GM13977 (cell line): Measurements from ENCODE around the gene HNRNPA3.
"Not testable (repeated sequence)": the region's sequence is repeated elsewhere in the genome, so short reads cannot be mapped to it uniquely, and the experiment has no call there.

Experiments
- DNase-seq: peaks from one replicate; pipeline ENCODE4 v3.0.0; 2012; ENCODE audit warnings: low spot score
- in situ Hi-C: fragments of 300-500 bp; cut with MboI; formaldehyde crosslinking; loops from one replicate; pipeline ENCODE4 v1.12.0; 2022; ENCODE audit warnings: low sequenced_read_pairs, low pct_unique_long_range_greater_than_20kb, mixed read lengths, inconsistent platforms; ENCODE audit not compliant: unreplicated experiment
- TF ChIP-seq, protein P1 (sequence below): IDR thresholded peaks from 2 replicates; pipeline ENCODE4 v1.5.1; 2012; ENCODE audit warnings: mild to moderate bottlenecking, control low read depth; ENCODE audit not compliant: insufficient read depth; ENCODE audit errors: extremely low read depth, missing control alignments

The HNRNPA3 gene

DNA sequence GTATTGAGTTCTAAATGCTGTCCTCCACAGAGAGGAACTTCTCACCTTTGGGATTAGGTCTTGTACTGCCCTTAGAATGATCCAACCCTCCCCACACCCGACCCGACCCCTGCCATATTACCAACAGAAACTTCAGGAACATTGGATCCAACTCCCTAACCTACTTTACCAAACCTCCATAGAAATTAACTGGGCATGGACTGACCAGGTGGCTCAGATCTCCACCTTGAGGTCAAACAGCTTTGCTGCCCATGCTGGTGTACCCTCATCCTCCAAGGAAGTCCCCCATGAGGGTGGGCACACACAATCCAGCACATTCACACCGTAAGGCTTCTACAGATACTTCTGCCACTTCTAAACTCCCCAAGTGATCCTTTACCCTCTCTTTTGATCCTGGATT is 30.5 kb downstream of the HNRNPA3 start:
- DNase-seq = no peak
- TF ChIP-seq, protein P1, sequence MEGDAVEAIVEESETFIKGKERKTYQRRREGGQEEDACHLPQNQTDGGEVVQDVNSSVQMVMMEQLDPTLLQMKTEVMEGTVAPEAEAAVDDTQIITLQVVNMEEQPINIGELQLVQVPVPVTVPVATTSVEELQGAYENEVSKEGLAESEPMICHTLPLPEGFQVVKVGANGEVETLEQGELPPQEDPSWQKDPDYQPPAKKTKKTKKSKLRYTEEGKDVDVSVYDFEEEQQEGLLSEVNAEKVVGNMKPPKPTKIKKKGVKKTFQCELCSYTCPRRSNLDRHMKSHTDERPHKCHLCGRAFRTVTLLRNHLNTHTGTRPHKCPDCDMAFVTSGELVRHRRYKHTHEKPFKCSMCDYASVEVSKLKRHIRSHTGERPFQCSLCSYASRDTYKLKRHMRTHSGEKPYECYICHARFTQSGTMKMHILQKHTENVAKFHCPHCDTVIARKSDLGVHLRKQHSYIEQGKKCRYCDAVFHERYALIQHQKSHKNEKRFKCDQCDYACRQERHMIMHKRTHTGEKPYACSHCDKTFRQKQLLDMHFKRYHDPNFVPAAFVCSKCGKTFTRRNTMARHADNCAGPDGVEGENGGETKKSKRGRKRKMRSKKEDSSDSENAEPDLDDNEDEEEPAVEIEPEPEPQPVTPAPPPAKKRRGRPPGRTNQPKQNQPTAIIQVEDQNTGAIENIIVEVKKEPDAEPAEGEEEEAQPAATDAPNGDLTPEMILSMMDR = no peak
- in situ Hi-C loops = no loop called here

DNA sequence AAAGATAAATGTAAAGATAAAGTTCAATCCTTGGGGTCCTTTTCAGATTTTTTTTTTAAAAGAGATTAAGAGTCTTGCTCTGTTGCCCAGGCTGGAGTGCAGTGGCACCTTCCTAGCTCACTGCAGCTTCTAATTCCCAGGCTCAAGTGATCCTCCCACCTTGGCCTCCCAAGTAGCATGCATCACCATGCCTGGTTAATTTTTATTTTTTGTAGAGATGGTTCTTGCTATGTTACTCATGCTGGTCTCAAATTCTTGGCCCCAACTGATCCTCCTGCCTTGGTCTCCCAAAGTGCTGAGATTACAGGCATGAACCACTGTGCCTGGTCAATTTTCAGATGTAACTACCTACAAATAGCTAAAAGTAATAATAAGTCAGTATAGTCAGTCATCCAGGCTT is 30.9 kb downstream of the HNRNPA3 start:
- no peak for DNase-seq
- TF ChIP-seq, protein P1 = no peak

DNA sequence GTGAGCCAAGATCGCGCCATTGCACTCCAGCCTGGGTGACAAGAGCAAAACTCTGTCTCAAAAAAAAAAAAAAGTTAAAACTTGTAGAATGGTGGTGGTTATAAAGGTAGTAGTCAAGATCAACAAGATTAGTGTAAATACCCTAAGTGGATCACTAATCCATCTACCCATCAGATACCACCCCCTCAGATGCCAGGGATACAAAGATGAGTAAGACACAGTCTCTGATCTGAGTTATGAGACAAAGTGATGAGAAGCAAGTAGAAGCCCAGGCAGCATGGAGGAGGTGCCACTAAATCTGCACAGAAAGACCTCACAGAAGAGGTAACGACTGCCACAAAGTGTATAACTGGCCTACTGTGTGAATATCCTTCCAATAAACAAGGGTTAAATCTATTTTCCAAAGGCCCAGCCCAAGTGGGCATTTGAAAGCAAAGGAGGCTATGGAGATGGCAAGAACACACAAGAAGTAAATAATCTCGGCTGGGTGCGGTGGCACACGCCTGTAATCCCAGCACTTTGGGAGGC is 31.7 kb downstream of the HNRNPA3 start:
- in situ Hi-C loops = no loop called here
- no peak for DNase-seq
- TF ChIP-seq, protein P1 = no peak

More for the DNA sequence above, 30.9 kb downstream of the HNRNPA3 start:
- in situ Hi-C loops = no loop called here

DNA sequence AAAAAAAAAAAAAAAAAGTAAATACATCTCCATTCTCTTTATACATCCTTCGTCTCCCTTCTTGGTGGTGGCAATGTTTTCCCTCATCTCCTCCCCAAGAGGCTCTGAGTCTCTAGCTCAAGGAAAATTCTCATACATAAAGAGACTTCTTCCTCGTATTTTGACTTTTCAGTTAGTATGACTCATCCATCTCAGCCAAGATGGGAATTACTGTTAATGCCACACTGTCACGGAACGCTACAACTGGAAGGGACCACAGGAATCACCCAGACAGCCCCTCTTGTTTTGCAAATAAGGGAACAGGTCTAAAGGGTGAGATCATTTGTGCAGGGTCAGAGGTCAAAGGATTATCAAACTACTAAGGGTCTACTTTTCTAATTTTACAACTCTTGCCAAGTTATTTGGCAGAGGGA is 32.4 kb downstream of the HNRNPA3 start:
- in situ Hi-C loops = no loop called here
- no peak for DNase-seq
- TF ChIP-seq, protein P1 = no peak

DNA sequence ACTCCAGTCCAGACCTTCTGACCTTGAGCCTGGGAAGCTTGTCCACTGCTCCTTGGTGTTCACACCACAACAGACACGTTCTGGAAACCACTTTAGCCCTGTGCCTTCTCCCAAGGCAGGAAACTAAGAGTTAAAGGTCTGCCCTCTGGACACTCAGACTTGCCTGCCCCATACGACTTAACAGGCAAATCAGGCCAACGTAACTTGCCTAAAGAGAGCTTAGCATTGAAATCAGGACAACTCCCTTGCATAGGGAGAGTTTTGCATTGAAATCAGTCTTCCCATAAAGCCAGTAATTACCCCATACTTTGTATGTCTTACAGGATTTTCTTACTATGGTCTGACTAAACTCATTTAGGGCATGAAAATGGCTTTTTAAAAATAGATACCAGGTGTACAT is 33.4 kb downstream of the HNRNPA3 start:
- TF ChIP-seq, protein P1 = no peak
- DNase-seq = no peak
- in situ Hi-C loops = no loop called here

DNA sequence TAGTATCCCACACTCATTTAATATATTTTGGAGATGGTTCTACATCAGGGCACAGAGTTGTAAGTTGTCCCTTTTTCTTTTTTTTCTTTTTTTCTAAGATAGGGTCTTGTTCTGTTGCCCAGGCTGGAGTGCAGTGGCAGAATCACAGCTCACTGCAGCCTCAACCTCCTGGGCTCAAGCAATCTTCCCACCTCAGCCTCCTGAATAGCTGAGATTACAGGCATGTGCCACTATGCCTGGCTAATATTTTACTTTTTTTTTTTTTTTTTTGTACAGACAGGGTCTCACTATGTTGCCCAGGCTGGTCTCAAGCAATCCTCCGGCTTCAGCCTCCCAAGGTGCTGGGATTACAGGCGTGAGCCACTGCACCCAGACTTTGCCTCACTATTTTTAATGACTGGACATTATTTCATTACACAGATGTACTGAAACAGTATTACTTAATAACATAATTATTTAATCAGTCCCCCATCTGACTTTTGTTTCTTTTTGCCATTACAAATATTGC is 34.0 kb downstream of the HNRNPA3 start:
- DNase-seq, in situ Hi-C loops: not testable (repeated sequence)

DNA sequence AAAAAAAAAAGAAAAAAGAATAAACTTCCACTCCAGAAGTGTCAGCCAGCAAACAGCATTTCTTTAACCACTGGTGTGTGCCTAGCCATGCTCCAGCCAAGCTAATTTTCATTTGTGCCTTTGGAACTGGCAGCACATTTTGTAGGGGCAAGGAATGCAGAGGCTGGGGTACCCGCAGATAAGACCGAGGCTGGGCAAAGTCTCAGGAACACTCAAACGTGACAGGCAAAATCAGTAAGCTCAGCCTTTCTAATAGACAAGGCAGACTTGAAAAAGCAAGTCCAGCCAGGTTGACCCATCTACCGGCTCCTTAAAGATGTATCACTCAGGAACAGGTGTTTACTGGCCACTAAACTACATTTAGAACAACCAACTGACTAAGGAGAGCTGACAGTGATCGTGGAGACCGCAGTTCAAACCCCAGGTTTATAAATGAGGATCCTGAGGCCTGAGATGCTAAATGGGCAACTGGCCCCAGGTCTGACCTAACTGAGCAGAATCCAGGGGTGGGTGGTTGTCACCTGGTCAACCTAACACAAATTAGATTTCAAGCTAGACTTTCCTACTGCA is 35.2 kb downstream of the HNRNPA3 start:
- DNase-seq = no peak
- TF ChIP-seq, protein P1 = no peak
- in situ Hi-C loops = no loop called here
